K562 (cell line): ENCODE measurements around the gene HIF1AN. TPM values are rescaled to one million over a fixed set of nuclear protein-coding genes. Genes with fewer than 3 reads are reported as not detected.

Source experiments
- ATAC-seq: fragments of 200-7000 bp; cut with Tn5 transposase; 3 replicates; pipeline ENCODE4 v1.9.1; 2020; ENCODE audit warnings: moderate library complexity
- BruUV-seq: library from RNA; stranded (reverse); fragments of 400-500 nt; replicated peaks from 2 replicates; lab custom pipeline; 2021; lab: Mats Ljungman, UMichigan
- CTCF ChIA-PET: fragments of 300-600 bp; formaldehyde crosslinking; extraction: SDS; loops from one replicate; lab custom pipeline; 2021; ENCODE audit warnings: low intra/inter-chr PET ratio; lab: Yijun Ruan, JAX
- POLR2A ChIA-PET: fragments of 300-600, 350-650 bp; sonication (Branson Sonifier 250); formaldehyde crosslinking; extraction: SDS; loops from one replicate; lab custom pipeline; 2021; ENCODE audit warnings: antibody characterized with exemption, inconsistent platforms; lab: Yijun Ruan, JAX
- DNase-seq, 4 experiments: peaks; one replicate each; pipeline versions ENCODE4 v3.0.0 to v3.0.0-alpha.2; 2011 to 2018; ENCODE audit warnings: low spot score in 3 of 4, mixed read lengths in 3 of 4; ENCODE audit errors: extremely low read depth in 1 of 4
- FAIRE-seq: peaks from 2 replicates; lab custom pipeline; 2011; peaks lifted over from hg19 to GRCh38; lab: Jason Lieb, UNC
- H2AFZ ChIP-seq: 2 replicates; pipeline ENCODE4 v1.6.0; 2011; ENCODE audit warnings: low read depth, low read length, control low read depth, inconsistent platforms
- H3K27ac ChIP-seq: fragments of 200-600 bp; 3 replicates; pipeline ENCODE4 v1.8.0; 2011; ENCODE audit warnings: low read depth, mild to moderate bottlenecking, control low read depth, inconsistent platforms, low read length, moderate library complexity, mixed read lengths; ENCODE audit errors: extremely low read depth
- H3K27me3 ChIP-seq, 2 experiments: fragments of 300-600 bp in 1 of 2; 2 replicates in 1 of 2; 3 replicates in 1 of 2; pipeline versions ENCODE4 v1.6.0 to v1.8.0; 2011; ENCODE audit warnings: inconsistent platforms in 2 of 2, low read length in 2 of 2, mild to moderate bottlenecking in 1 of 2, mixed read lengths in 1 of 2, moderate library complexity in 1 of 2; ENCODE audit not compliant: control insufficient read depth in 2 of 2, insufficient read depth in 2 of 2
- H3K36me3 ChIP-seq: fragments of 300-600 bp; 3 replicates; pipeline ENCODE4 v1.8.0; 2011; ENCODE audit warnings: mild to moderate bottlenecking, low read length, inconsistent platforms; ENCODE audit not compliant: control insufficient read depth, insufficient read depth
- H3K4me1 ChIP-seq, 2 experiments: fragments of 200-600 bp in 1 of 2; replicated peaks in 1 of 2; 2 replicates in 1 of 2; 3 replicates in 1 of 2; pipeline versions ENCODE4 v1.5.1 to v1.8.0; 2011; ENCODE audit warnings: inconsistent platforms in 2 of 2, low read length in 2 of 2, mild to moderate bottlenecking in 1 of 2, mixed read lengths in 1 of 2, moderate library complexity in 1 of 2; ENCODE audit not compliant: control insufficient read depth in 2 of 2, insufficient read depth in 2 of 2
- H3K4me2 ChIP-seq: 2 replicates; pipeline ENCODE4 v1.6.1; 2011; ENCODE audit warnings: low read length, control low read depth, inconsistent platforms, mixed read lengths; ENCODE audit not compliant: insufficient read depth
- H3K4me3 ChIP-seq: fragments of 200-600 bp; sonication (generic), shearing (Covaris generic); 2 replicates; pipeline ENCODE4 v1.5.1; 2016; ENCODE audit warnings: control low read depth, inconsistent platforms
- H3K79me2 ChIP-seq: fragments of 200-600 bp; 3 replicates; pipeline ENCODE4 v1.8.0; 2011; ENCODE audit warnings: low read length, inconsistent platforms; ENCODE audit not compliant: control insufficient read depth, insufficient read depth
- H3K9ac ChIP-seq, 2 experiments: 2 replicates each; pipeline versions ENCODE4 v1.6.0 to v1.6.1; 2011; ENCODE audit warnings: low read depth in 2 of 2, low read length in 2 of 2, control low read depth in 1 of 2, inconsistent platforms in 1 of 2, mild to moderate bottlenecking in 1 of 2, mixed read lengths in 1 of 2; ENCODE audit not compliant: insufficient read depth in 1 of 2
- H3K9me1 ChIP-seq: one replicate; pipeline ENCODE4 v1.6.0; 2011; ENCODE audit warnings: inconsistent platforms, mild to moderate bottlenecking, low read length, moderate library complexity; ENCODE audit not compliant: control insufficient read depth, insufficient read depth
- H3K9me3 ChIP-seq: replicated peaks from 2 replicates; pipeline ENCODE4 v1.5.1; 2011; ENCODE audit warnings: low read depth, low read length, inconsistent platforms; ENCODE audit not compliant: control insufficient read depth, insufficient read depth
- H4K20me1 ChIP-seq: replicated peaks from 2 replicates; pipeline ENCODE4 v1.6.1; 2011; ENCODE audit warnings: low read length, inconsistent platforms, mixed read lengths; ENCODE audit not compliant: control insufficient read depth, insufficient read depth
- JUN ChIP-seq, 2 experiments: sonication (generic) in 1 of 2; formaldehyde crosslinking in 1 of 2; IDR thresholded peaks; 2 replicates each; pipeline versions ENCODE4 v1.6.1 to v1.8.0; 2012 to 2022; ENCODE audit warnings: borderline replicate concordance in 2 of 2, mild to moderate bottlenecking in 2 of 2, improper control_type of control experiment in 1 of 2, low read depth in 1 of 2, low read length in 1 of 2, missing genetic modification reagents in 1 of 2
- MTA3 ChIP-seq: fragments of 450-650 bp; formaldehyde crosslinking; IDR thresholded peaks from 2 replicates; pipeline ENCODE4 v1.6.1; 2017; ENCODE audit warnings: mild to moderate bottlenecking, borderline replicate concordance
- NFYB ChIP-seq: IDR thresholded peaks from 2 replicates; pipeline ENCODE4 v1.6.1; 2011; ENCODE audit warnings: mild to moderate bottlenecking, moderate library complexity; ENCODE audit not compliant: insufficient read length; ENCODE audit errors: extremely low read depth
- PYGO2 ChIP-seq: fragments of 450-650 bp; IDR thresholded peaks from 2 replicates; pipeline ENCODE4 v1.6.1; 2016; ENCODE audit warnings: mild to moderate bottlenecking, missing genetic modification characterization, moderate library complexity, missing compliant biosample characterization
- ZFP30 ChIP-seq: fragments of 250-450 bp; sonication (Bioruptor Pico); IDR thresholded peaks from 2 replicates; pipeline ENCODE4 v1.8.0; 2022; ENCODE audit warnings: moderate library complexity, mild to moderate bottlenecking, inconsistent platforms, borderline replicate concordance
- ZFPM2 ChIP-seq: fragments of 250-450 bp; sonication (Bioruptor Pico); IDR thresholded peaks from 2 replicates; pipeline ENCODE4 v1.5.1; 2022; ENCODE audit warnings: mild to moderate bottlenecking
- ZNF347 ChIP-seq: fragments of 450-650 bp; formaldehyde crosslinking; IDR thresholded peaks from 2 replicates; pipeline ENCODE4 v1.4.0; 2020; ENCODE audit warnings: low read depth, mild to moderate bottlenecking, moderate library complexity
- ZNF57 ChIP-seq: fragments of 450-650 bp; formaldehyde crosslinking; IDR thresholded peaks from 2 replicates; pipeline ENCODE4 v1.4.0; 2020; ENCODE audit warnings: mild to moderate bottlenecking, moderate library complexity
- ZNF699 ChIP-seq: fragments of 250-450 bp; sonication (Bioruptor Pico); IDR thresholded peaks from 2 replicates; pipeline ENCODE4 v1.8.0; 2021; ENCODE audit warnings: mild to moderate bottlenecking, moderate library complexity; ENCODE audit not compliant: insufficient replicate concordance
- WGBS: fragments of 100-300 bp; shearing (Covaris generic); methylation state at CpG from one replicate; pipeline ENCODE4 v1.1.6; 2016; ENCODE audit warnings: low coverage, mixed read lengths; ENCODE audit not compliant: insufficient coverage; ENCODE audit errors: missing lambda C conversion rate; 5-methylcytosine and 5-hydroxymethylcytosine counted together
- in situ Hi-C: fragments of 300-500 bp; cut with MboI; formaldehyde crosslinking; loops from 4 replicates; pipeline ENCODE4 v1.15.0; 2018; ENCODE audit warnings: inconsistent platforms, mixed read lengths
- intact Hi-C: fragments of 100-400 bp; cut with micrococcal nuclease; formaldehyde crosslinking; loops from 2 replicates; pipeline ENCODE4 v1.14.2; 2022
- polyA plus RNA-seq, 8 experiments: library from polyadenylated mRNA; depleted of rRNA in 4 of 8; stranded (reverse) in 5 of 8; unstranded in 3 of 8; fragments of >200 nt; fragmentation: Nextera tagmentation in 2 of 8; fragmentation: Illumina TruSeq in 1 of 8; extraction: Ambion mirVana in 2 of 8; extraction: Trizol in 1 of 8; gene quantifications; 2 replicates each; pipeline versions ENCODE4 v1.2.1 to v1.2.3, GENCODE V29; 2011 to 2014; ENCODE audit warnings: inconsistent platforms in 1 of 8, missing spikeins in 1 of 8
- total RNA-seq, 7 experiments: library from RNA; depleted of rRNA in 6 of 7; stranded (reverse); fragments of >200 nt in 6 of 7; fragmentation: Illumina TruSeq in 2 of 7; extraction: Trizol in 2 of 7; gene quantifications; 2 replicates each; pipeline versions ENCODE4 v1.2.1 to v1.2.3, GENCODE V29; 2011 to 2021; ENCODE audit warnings: low replicate concordance in 1 of 7
- TF ChIP-seq, protein P1 (sequence below): fragments of 200-600 bp; sonication (generic); IDR thresholded peaks from one replicate; pipeline ENCODE4 v1.6.1; 2012; ENCODE audit warnings: mild to moderate bottlenecking, low read depth, low read length, inconsistent platforms

The HIF1AN gene
- total and polyA plus RNA-seq, 9 of the 15 experiments (the other 6 are each of a cell fraction or from before 2014, with no cell fraction given), result 1.2 to 16.8 (median 6.9) TPM

DNA sequence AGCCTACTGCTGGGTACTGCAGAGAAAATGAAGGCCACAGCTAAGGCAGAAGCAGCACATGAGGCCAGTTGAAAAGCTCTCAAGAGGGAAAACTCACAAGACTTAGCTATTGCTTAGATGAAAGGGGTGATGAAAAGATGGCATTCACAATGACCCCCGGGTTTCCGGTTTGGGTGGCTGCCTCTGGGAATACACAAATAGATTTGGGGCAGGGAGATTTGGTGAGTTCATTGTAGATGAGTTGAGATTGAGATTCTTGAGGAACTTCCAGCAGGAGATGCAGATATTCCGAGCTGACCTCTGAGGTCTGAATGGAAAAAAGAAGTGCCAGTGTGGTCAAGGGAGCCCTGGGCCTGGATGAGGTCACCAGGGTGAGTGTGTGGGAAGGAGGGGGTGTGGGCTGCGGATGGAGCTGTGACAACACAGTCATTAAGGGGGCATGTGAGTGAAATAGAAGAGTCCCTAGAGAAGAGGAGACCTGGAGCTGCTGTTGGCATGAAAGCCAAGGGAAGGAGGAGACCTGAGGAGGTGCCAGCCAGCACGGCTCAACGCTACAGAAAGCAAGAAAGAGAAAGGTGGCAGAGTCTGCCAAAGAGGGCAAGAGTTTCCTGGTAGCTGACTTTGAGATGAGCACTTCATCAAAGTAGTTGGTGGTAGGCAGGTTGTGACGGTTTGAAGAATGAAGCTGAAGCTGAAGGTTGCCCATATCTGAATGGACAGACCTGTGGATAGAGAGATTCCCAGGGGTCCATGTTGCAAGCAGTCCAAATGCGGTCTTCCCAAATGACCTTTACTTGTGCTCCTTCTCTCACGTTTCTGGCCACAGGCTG, 43.7 kb downstream of the HIF1AN start:
- H3K4me1 ChIP-seq, result no peaks in the 10 kb centered on the region
- no peak for DNase-seq
- no peak overlapping the region for H2AFZ ChIP-seq
- H3K36me3 ChIP-seq, result no peaks in the 10 kb centered on the region
- H3K9me3 ChIP-seq, result no peaks in the 10 kb centered on the region
- intact Hi-C loops, result no loop called here
- H3K27ac ChIP-seq, result no peak overlapping the region
- no peak overlapping the region for H3K9ac ChIP-seq
- no peak for FAIRE-seq
- H3K4me2 ChIP-seq, result no peak overlapping the region
- POLR2A ChIA-PET, result interaction anchor here (0.6 to 1.2 kb wide), 2 partner anchors 10 to 1001 kb away, joined by 3 to 4 read pairs; no protein-coding TSS in a partner anchor
- WGBS, result 0% methylated on average over 8 of the region's 9 CpGs
- H3K27me3 ChIP-seq, result peaks cover 4 to 19% of the 10 kb centered on the region in 2 experiments; a peak in 4 of 5 replicates
- no peaks in the 10 kb centered on the region for H3K9me1 ChIP-seq
- no TSS peak for BruUV-seq
- no peaks in the 10 kb centered on the region for H4K20me1 ChIP-seq
- no peak for ATAC-seq
- in situ Hi-C loops, result no loop called here
- CTCF ChIA-PET, result no interaction called here
- no peaks in the 10 kb centered on the region for H3K79me2 ChIP-seq
- no peak overlapping the region for H3K4me3 ChIP-seq
- no peak for TF ChIP-seq ZNF57 (CRISPR knock-in tag)
- TF ChIP-seq NFYB, result no peak
- TF ChIP-seq PYGO2 (tag), result no peak
- TF ChIP-seq ZFP30, result no peak
- TF ChIP-seq JUN (IDR thresholded peaks at IDR 0.05; ENCODE audit: borderline replicate concordance, low read depth, low read length), result no peak
- TF ChIP-seq JUN (CRISPR knock-in tag; IDR thresholded peaks at IDR 0.05; ENCODE audit: borderline replicate concordance), result no peak
- TF ChIP-seq MTA3, result no peak
- TF ChIP-seq ZNF699, result no peak
- no peak for TF ChIP-seq ZNF347 (CRISPR knock-in tag)
- TF ChIP-seq, protein P1, sequence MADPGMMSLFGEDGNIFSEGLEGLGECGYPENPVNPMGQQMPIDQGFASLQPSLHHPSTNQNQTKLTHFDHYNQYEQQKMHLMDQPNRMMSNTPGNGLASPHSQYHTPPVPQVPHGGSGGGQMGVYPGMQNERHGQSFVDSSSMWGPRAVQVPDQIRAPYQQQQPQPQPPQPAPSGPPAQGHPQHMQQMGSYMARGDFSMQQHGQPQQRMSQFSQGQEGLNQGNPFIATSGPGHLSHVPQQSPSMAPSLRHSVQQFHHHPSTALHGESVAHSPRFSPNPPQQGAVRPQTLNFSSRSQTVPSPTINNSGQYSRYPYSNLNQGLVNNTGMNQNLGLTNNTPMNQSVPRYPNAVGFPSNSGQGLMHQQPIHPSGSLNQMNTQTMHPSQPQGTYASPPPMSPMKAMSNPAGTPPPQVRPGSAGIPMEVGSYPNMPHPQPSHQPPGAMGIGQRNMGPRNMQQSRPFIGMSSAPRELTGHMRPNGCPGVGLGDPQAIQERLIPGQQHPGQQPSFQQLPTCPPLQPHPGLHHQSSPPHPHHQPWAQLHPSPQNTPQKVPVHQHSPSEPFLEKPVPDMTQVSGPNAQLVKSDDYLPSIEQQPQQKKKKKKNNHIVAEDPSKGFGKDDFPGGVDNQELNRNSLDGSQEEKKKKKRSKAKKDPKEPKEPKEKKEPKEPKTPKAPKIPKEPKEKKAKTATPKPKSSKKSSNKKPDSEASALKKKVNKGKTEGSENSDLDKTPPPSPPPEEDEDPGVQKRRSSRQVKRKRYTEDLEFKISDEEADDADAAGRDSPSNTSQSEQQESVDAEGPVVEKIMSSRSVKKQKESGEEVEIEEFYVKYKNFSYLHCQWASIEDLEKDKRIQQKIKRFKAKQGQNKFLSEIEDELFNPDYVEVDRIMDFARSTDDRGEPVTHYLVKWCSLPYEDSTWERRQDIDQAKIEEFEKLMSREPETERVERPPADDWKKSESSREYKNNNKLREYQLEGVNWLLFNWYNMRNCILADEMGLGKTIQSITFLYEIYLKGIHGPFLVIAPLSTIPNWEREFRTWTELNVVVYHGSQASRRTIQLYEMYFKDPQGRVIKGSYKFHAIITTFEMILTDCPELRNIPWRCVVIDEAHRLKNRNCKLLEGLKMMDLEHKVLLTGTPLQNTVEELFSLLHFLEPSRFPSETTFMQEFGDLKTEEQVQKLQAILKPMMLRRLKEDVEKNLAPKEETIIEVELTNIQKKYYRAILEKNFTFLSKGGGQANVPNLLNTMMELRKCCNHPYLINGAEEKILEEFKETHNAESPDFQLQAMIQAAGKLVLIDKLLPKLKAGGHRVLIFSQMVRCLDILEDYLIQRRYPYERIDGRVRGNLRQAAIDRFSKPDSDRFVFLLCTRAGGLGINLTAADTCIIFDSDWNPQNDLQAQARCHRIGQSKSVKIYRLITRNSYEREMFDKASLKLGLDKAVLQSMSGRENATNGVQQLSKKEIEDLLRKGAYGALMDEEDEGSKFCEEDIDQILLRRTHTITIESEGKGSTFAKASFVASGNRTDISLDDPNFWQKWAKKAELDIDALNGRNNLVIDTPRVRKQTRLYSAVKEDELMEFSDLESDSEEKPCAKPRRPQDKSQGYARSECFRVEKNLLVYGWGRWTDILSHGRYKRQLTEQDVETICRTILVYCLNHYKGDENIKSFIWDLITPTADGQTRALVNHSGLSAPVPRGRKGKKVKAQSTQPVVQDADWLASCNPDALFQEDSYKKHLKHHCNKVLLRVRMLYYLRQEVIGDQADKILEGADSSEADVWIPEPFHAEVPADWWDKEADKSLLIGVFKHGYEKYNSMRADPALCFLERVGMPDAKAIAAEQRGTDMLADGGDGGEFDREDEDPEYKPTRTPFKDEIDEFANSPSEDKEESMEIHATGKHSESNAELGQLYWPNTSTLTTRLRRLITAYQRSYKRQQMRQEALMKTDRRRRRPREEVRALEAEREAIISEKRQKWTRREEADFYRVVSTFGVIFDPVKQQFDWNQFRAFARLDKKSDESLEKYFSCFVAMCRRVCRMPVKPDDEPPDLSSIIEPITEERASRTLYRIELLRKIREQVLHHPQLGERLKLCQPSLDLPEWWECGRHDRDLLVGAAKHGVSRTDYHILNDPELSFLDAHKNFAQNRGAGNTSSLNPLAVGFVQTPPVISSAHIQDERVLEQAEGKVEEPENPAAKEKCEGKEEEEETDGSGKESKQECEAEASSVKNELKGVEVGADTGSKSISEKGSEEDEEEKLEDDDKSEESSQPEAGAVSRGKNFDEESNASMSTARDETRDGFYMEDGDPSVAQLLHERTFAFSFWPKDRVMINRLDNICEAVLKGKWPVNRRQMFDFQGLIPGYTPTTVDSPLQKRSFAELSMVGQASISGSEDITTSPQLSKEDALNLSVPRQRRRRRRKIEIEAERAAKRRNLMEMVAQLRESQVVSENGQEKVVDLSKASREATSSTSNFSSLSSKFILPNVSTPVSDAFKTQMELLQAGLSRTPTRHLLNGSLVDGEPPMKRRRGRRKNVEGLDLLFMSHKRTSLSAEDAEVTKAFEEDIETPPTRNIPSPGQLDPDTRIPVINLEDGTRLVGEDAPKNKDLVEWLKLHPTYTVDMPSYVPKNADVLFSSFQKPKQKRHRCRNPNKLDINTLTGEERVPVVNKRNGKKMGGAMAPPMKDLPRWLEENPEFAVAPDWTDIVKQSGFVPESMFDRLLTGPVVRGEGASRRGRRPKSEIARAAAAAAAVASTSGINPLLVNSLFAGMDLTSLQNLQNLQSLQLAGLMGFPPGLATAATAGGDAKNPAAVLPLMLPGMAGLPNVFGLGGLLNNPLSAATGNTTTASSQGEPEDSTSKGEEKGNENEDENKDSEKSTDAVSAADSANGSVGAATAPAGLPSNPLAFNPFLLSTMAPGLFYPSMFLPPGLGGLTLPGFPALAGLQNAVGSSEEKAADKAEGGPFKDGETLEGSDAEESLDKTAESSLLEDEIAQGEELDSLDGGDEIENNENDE, result no peak
- no peak for TF ChIP-seq ZFPM2 (CRISPR knock-in tag)
